ENCODE data around the gene PRKAR1B. TPM values are rescaled to one million over a fixed set of nuclear protein-coding genes. Genes with fewer than 3 reads are reported as not detected.

PRKAR1B gene
- total and polyA plus RNA-seq, 7 donors, result 9.5 to 26.6 (median 11.4) TPM

DNA sequence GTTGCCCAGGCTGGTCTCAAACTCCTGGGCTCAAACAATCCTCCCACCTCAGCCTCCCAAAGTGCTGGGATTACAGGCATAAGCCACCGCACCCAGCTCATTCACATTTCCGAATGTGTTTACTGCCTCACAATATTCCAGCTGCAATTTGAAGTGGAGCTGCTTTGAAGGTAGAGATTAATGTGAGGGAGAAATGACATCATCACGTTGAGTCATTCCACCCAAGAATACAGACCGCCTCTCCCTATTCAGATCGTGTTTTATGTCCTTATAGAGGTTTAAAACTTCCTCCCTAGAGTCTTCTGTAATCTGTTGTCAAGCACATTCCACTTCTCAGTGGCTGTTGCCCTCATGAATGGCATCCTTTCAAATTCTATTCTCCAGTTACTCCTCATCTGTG, 107.0 kb downstream of the PRKAR1B start:
- H3K9me3 ChIP-seq, result peaks cover 0 to 12% (median 2%) of the 10 kb centered on the region in 4 donors
- 11 to 43% methylated on average over 5 of the region's 5 CpGs for WGBS, 2 donors
- no peak for DNase-seq
- intact Hi-C loops (cut with DNase I), result no loop called here
- no peak overlapping the region for H3K27ac ChIP-seq
- no peak overlapping the region for H3K4me3 ChIP-seq
- TF ChIP-seq POLR2A (IDR thresholded peaks at IDR 0.05) (no peak), EP300 (IDR thresholded peaks at IDR 0.05) (no peak), POLR2AphosphoS5 (IDR thresholded peaks at IDR 0.05) (no peak)
- TF ChIP-seq, protein P1, sequence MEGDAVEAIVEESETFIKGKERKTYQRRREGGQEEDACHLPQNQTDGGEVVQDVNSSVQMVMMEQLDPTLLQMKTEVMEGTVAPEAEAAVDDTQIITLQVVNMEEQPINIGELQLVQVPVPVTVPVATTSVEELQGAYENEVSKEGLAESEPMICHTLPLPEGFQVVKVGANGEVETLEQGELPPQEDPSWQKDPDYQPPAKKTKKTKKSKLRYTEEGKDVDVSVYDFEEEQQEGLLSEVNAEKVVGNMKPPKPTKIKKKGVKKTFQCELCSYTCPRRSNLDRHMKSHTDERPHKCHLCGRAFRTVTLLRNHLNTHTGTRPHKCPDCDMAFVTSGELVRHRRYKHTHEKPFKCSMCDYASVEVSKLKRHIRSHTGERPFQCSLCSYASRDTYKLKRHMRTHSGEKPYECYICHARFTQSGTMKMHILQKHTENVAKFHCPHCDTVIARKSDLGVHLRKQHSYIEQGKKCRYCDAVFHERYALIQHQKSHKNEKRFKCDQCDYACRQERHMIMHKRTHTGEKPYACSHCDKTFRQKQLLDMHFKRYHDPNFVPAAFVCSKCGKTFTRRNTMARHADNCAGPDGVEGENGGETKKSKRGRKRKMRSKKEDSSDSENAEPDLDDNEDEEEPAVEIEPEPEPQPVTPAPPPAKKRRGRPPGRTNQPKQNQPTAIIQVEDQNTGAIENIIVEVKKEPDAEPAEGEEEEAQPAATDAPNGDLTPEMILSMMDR (IDR thresholded peaks at IDR 0.05), result no peak
- no peaks in the 10 kb centered on the region for H3K36me3 ChIP-seq
- no peaks in the 10 kb centered on the region for H3K27me3 ChIP-seq
- H3K4me1 ChIP-seq, result no peaks in the 10 kb centered on the region

DNA sequence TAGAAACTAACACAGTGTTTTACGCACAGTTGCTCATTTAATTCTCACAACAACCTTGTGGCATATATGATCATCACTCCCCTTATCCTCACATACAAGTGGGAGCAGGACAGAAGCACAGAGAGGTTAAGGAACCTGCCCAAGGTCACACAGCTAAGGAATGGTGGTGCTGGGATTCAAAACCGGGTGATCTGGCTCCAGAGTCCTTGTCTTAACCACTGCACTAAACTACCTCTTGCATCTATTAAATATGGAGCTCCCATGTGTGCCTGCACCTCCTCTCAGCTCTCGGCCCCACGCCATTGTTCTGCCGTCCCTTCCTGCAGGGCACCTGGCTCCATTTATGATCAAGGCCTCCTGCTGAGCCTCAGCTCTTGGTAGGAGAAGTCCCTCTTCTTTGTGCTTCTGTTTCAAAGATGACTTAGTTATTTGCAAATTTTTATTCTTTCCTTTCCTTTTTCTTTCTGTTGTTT, 107.7 kb downstream of the PRKAR1B start:
- Histone ChIP-seq H3K4me1 (no peaks in the 10 kb centered on the region), H3K27me3 (no peaks in the 10 kb centered on the region), H3K27ac (no peak overlapping the region), H3K4me3 (no peak overlapping the region), H3K36me3 (no peaks in the 10 kb centered on the region), H3K9me3 (peaks cover 0 to 10% (median 2%) of the 10 kb centered on the region in 4 donors)
- no peak for DNase-seq
- TF ChIP-seq EP300 (IDR thresholded peaks at IDR 0.05), result no peak
- TF ChIP-seq POLR2A (IDR thresholded peaks at IDR 0.05), result no peak
- TF ChIP-seq, protein P1 (IDR thresholded peaks at IDR 0.05), result no peak
- TF ChIP-seq POLR2AphosphoS5 (IDR thresholded peaks at IDR 0.05), result no peak
- intact Hi-C loops (cut with DNase I), result no loop called here
- WGBS, 2 donors, result 86 to 91% methylated on average over 5 of the region's 5 CpGs

DNA sequence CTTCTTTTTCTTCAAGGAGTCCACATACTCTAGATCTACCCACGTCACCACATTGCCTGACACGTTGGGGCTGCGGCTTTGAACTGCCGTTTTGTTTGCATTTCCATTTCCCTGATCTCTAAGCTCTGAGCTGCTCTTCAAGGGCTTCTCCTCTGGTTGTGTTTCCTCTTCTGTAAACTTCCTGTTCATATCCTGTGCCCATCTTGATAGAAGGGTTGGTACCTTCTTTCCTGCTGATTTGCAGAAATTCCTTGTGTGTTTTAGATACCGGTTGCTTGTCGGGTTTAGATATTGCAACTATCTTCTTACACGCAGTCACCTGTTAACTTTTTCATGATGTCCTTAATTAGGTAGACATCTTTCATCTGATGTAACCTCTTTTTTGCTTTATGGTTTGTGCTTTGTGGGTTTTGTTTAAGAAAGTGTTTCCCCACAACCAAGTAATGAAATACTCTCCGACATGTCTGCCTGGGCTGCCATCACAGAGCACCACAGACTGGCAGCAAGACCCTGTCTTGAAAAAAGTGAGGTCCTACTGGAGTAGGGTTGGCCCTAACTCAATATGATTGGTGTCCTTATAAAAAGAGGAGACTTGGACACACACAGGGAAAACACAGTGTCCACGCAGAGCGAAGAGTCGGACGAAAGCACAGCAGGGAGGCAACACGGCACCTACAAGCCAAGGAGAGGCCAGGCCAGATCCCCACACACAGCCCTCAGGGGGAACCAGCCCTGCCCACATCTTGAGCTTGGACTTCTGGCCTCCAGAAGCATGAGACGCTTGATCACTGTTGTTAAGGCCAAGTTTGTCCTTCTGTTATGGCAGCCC, 108.3 kb downstream of the PRKAR1B start:
- intact Hi-C loops (cut with DNase I), result no loop called here
- DNase-seq, result no peak
- TF ChIP-seq POLR2AphosphoS5 (IDR thresholded peaks at IDR 0.05) (no peak), EP300 (IDR thresholded peaks at IDR 0.05) (no peak), POLR2A (IDR thresholded peaks at IDR 0.05) (no peak)
- TF ChIP-seq, protein P1 (IDR thresholded peaks at IDR 0.05), result no peak
- H3K36me3 ChIP-seq, result no peaks in the 10 kb centered on the region
- H3K9me3 ChIP-seq, result peaks cover 0 to 9% (median 2%) of the 10 kb centered on the region in 4 donors
- no peaks in the 10 kb centered on the region for H3K27me3 ChIP-seq
- no peaks in the 10 kb centered on the region for H3K4me1 ChIP-seq
- H3K4me3 ChIP-seq, result no peak overlapping the region
- WGBS, 2 donors, result 47 to 59% methylated on average over 14 of the region's 14 CpGs
- no peak overlapping the region for H3K27ac ChIP-seq

DNA sequence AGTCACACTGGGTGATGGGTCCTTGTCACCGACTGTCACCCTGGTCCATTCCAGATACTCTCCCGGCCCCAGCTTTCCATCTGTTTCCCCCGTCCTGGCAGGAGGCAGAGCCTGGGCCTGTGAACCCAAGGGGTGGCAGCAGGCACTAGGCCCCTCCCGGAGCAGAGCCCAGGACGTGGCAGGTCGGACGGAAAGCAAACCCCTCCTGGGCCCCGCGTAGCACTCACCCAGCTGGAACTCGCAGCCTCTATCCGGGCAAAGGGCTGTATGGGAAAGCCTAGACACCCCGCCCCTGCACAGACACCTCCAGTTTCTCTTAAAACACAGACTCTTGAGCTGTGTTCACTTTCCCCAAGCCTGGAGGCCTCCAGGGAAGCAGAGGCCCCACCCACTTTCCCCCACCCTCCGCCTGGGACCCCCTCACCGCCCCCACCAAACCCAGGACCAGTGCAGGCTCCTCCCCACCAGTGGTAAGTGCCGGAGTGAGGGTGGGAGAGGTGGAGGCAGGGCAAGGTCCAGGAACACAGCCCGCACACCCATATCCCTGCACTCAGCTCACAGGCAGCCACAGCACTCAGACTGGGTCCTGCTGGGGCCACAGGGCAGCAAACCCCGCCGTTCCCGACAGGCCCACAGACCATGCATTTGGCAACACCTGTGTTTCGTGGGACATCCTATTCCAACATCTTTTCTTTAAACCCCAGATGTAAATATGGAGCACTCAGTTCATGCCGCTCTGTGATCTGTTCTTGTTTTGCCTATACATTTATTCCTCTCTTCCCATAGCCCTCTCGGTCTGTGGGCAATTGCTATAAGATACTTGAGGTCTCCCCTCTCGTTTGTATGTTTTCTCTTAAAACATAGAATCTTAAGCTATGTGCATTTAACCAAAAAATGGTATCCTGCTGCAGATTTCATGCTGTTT, 109.2 kb downstream of the PRKAR1B start:
- no peak overlapping the region for H3K27ac ChIP-seq
- TF ChIP-seq EP300 (IDR thresholded peaks at IDR 0.05), result no peak
- TF ChIP-seq, protein P1 (IDR thresholded peaks at IDR 0.05), result no peak
- TF ChIP-seq POLR2A (IDR thresholded peaks at IDR 0.05), result no peak
- no peak for TF ChIP-seq POLR2AphosphoS5 (IDR thresholded peaks at IDR 0.05)
- WGBS, 2 donors, result 21 to 59% methylated on average over 23 of the region's 23 CpGs
- DNase-seq, result no peak
- H3K4me1 ChIP-seq, result no peaks in the 10 kb centered on the region
- no peak overlapping the region for H3K4me3 ChIP-seq
- H3K36me3 ChIP-seq, result no peaks in the 10 kb centered on the region
- peaks cover 0 to 9% (median 2%) of the 10 kb centered on the region in 4 donors for H3K9me3 ChIP-seq
- H3K27me3 ChIP-seq, result no peaks in the 10 kb centered on the region
- intact Hi-C loops (cut with DNase I), result no loop called here

All from sigmoid colon (tissue), 7 donors.